ENCODE results near the gene EFNA1.

The EFNA1 gene

GRCh38 chr1:155174324-155175280 is 46.9 kb downstream of the EFNA1 start:
- no peak for TF ChIP-seq ZNF274 (IDR thresholded peaks at IDR 0.05; ENCODE audit: low read depth, low read length)
- H3K4me3 ChIP-seq (ENCODE audit: low read length): peak overlapping the region; percentile 0; the same call in 1 of the 2 replicates

GRCh38 chr1:155175281-155175926 is 47.7 kb downstream of the EFNA1 start:
- no peak overlapping the region for H3K4me3 ChIP-seq (ENCODE audit: low read length)
- TF ChIP-seq ZNF274 (IDR thresholded peaks at IDR 0.05; ENCODE audit: low read depth, low read length): no peak

- TF ChIP-seq ZNF274 (IDR thresholded peaks at IDR 0.05; ENCODE audit: low read depth, low read length): no peak
Measured at GRCh38 chr1:155175927-155176371, 48.3 kb downstream of the EFNA1 start.

GRCh38 chr1:155176544-155177071 is 48.9 kb downstream of the EFNA1 start:
- no peak for TF ChIP-seq ZNF274 (IDR thresholded peaks at IDR 0.05; ENCODE audit: low read depth, low read length)
- H3K4me3 ChIP-seq (ENCODE audit: low read length): no peak overlapping the region

More at GRCh38 chr1:155175927-155176371, 48.3 kb downstream of the EFNA1 start:
- no peak overlapping the region for H3K4me3 ChIP-seq (ENCODE audit: low read length)

GRCh38 chr1:155177192-155177917 is 49.7 kb downstream of the EFNA1 start:
- TF ChIP-seq ZNF274 (IDR thresholded peaks at IDR 0.05; ENCODE audit: low read depth, low read length): no peak
- H3K4me3 ChIP-seq (ENCODE audit: low read length): no peak overlapping the region

GRCh38 chr1:155177918-155178281 is 50.2 kb downstream of the EFNA1 start:
- TF ChIP-seq ZNF274 (IDR thresholded peaks at IDR 0.05; ENCODE audit: low read depth, low read length): no peak
- H3K4me3 ChIP-seq (ENCODE audit: low read length): no peak overlapping the region

GRCh38 chr1:155178441-155179111 is 50.9 kb downstream of the EFNA1 start:
- no peak overlapping the region for H3K4me3 ChIP-seq (ENCODE audit: low read length)
- TF ChIP-seq ZNF274 (IDR thresholded peaks at IDR 0.05; ENCODE audit: low read depth, low read length): no peak

GRCh38 chr1:155179112-155180031 is 51.7 kb downstream of the EFNA1 start:
- no peak for TF ChIP-seq ZNF274 (IDR thresholded peaks at IDR 0.05; ENCODE audit: low read depth, low read length)

GRCh38 chr1:155181371-155182051 is 53.8 kb downstream of the EFNA1 start:
- no peak for TF ChIP-seq ZNF274 (IDR thresholded peaks at IDR 0.05; ENCODE audit: low read depth, low read length)
- no peak overlapping the region for H3K4me3 ChIP-seq (ENCODE audit: low read length)

More at GRCh38 chr1:155179112-155180031, 51.7 kb downstream of the EFNA1 start:
- no peak overlapping the region for H3K4me3 ChIP-seq (ENCODE audit: low read length)

- no peak overlapping the region for H3K4me3 ChIP-seq (ENCODE audit: low read length)
- no peak for TF ChIP-seq ZNF274 (IDR thresholded peaks at IDR 0.05; ENCODE audit: low read depth, low read length)
Measured at GRCh38 chr1:155182052-155182550, 54.4 kb downstream of the EFNA1 start.

GRCh38 chr1:155183775-155184221 is 56.1 kb downstream of the EFNA1 start:
- no peak for TF ChIP-seq ZNF274 (IDR thresholded peaks at IDR 0.05; ENCODE audit: low read depth, low read length)
- H3K4me3 ChIP-seq (ENCODE audit: low read length): no peak overlapping the region

- no peak for TF ChIP-seq ZNF274 (IDR thresholded peaks at IDR 0.05; ENCODE audit: low read depth, low read length)
- H3K4me3 ChIP-seq (ENCODE audit: low read length): no peak overlapping the region
Measured at GRCh38 chr1:155184351-155184811, 56.7 kb downstream of the EFNA1 start.
